GM23338 (cell line): Measurements from ENCODE around the gene MAPK14.

ENCODE experiments used
- CTCF ChIP-seq, 2 experiments: fragments of 200-600 bp in 1 of 2; sonication (generic) in 1 of 2; conservative IDR thresholded peaks; 2 replicates each; pipeline versions ENCODE4 v1.5.1 to v1.6.1; 2016 to 2017; ENCODE audit warnings: antibody characterized with exemption in 2 of 2, low read depth in 2 of 2, mild to moderate bottlenecking in 2 of 2, moderate library complexity in 1 of 2
- ETS1 ChIP-seq: IDR thresholded peaks from 2 replicates; pipeline ENCODE4 v1.6.1; 2016; ENCODE audit warnings: antibody characterized with exemption
- EZH2 ChIP-seq: fragments of 200-600 bp; sonication (generic); IDR thresholded peaks from one replicate; pipeline ENCODE4 v1.8.0; 2017; ENCODE audit warnings: antibody characterized with exemption, mild to moderate bottlenecking, low read depth; ENCODE audit not compliant: unreplicated experiment

- TF ChIP-seq CTCF (conservative IDR thresholded peaks at IDR 0.05; ENCODE audit: low read depth in 2 of 2) = no peak
- TF ChIP-seq EZH2 = no peak
- TF ChIP-seq ETS1 = no peak
Measured at GRCh38 chr6:36069573-36069972, 42.0 kb downstream of the MAPK14 start.
